Activated CD4-positive, alpha-beta T cell treated with anti-CD3 and anti-CD28 coated beads, Interleukin-2, amount 10 ng/mL, durations not matched to agents 7 days and 5 days (primary cell): Measurements from ENCODE around the gene PRDM12. TPM values are rescaled to one million over a fixed set of nuclear protein-coding genes. Genes with fewer than 3 reads are reported as not detected.
A peak's percentile ranks its signal among the peaks of the same experiment; 100 is the strongest.
"Not testable (repeated sequence)": the region's sequence is repeated elsewhere in the genome, so short reads cannot be mapped to it uniquely, and the experiment has no call there.

Experiments
- CTCF ChIA-PET: fragments of 350-600 bp; sonication (Branson Sonifier 250); formaldehyde crosslinking; loops from one replicate; lab custom pipeline; 2021; ENCODE audit warnings: antibody characterized with exemption; lab: Charles Lee
- POLR2A ChIA-PET: fragments of 350-600 bp; sonication (Branson Sonifier 250); formaldehyde crosslinking; loops from one replicate; lab custom pipeline; 2021; ENCODE audit warnings: antibody characterized with exemption; lab: Charles Lee
- DNase-seq: peaks from one replicate; pipeline ENCODE4 v3.0.0-alpha.2; 2020
- H3K27ac Mint-ChIP-seq: one replicate; pipeline ENCODE4 v1.8.0; 2021; ENCODE audit warnings: mild to moderate bottlenecking, moderate library complexity, mixed read lengths
- H3K27me3 Mint-ChIP-seq: one replicate; pipeline ENCODE4 v1.8.0; 2021; ENCODE audit warnings: mixed read lengths
- H3K36me3 Mint-ChIP-seq: one replicate; pipeline ENCODE4 v1.8.0; 2021; ENCODE audit warnings: low read depth, mixed read lengths
- H3K4me1 Mint-ChIP-seq: one replicate; pipeline ENCODE4 v1.8.0; 2021; ENCODE audit warnings: mixed read lengths
- H3K4me3 Mint-ChIP-seq: one replicate; pipeline ENCODE4 v1.8.0; 2021; ENCODE audit warnings: mild to moderate bottlenecking, moderate library complexity, mixed read lengths
- H3K9me3 Mint-ChIP-seq: one replicate; pipeline ENCODE4 v1.8.0; 2021; ENCODE audit warnings: mixed read lengths
- total RNA-seq, 2 experiments: library from RNA; stranded (reverse); gene quantifications; one replicate each; pipeline ENCODE4 v1.2.3, GENCODE V29; 2021

The PRDM12 gene
- total RNA-seq, 2 experiments from 2014 or later, result not detected

GRCh38 chr9:130675396-130675795 lies 11.0 kb downstream of the PRDM12 start:
- H3K27me3 Mint-ChIP-seq, result peaks cover 21% of the 10 kb centered on the region
- ChIA-PET CTCF (interaction anchor here (0.9 kb wide), 1 partner anchor 215 kb away, joined by 3 read pairs; no protein-coding TSS in a partner anchor), POLR2A (no interaction called here)
- no peaks in the 10 kb centered on the region for H3K9me3 Mint-ChIP-seq
- H3K4me1 Mint-ChIP-seq, result no peaks in the 10 kb centered on the region
- H3K36me3 Mint-ChIP-seq, result no peaks in the 10 kb centered on the region
- no peak for DNase-seq
- no peak overlapping the region for H3K27ac Mint-ChIP-seq
- no peak overlapping the region for H3K4me3 Mint-ChIP-seq

GRCh38 chr9:130677252-130677651 lies 12.9 kb downstream of the PRDM12 start:
- no peak for DNase-seq
- Mint-ChIP-seq H3K36me3 (no peaks in the 10 kb centered on the region), H3K9me3 (no peaks in the 10 kb centered on the region), H3K27ac (no peak overlapping the region), H3K27me3 (peaks cover 19% of the 10 kb centered on the region), H3K4me3 (no peak overlapping the region), H3K4me1 (peaks cover 3% of the 10 kb centered on the region)
- POLR2A ChIA-PET, result no interaction called here
- CTCF ChIA-PET, result interaction anchor here (0.6 kb wide), 1 partner anchor 134 kb away, joined by 3 read pairs; no protein-coding TSS in a partner anchor

GRCh38 chr9:130680836-130681768 lies 16.7 kb downstream of the PRDM12 start:
- Mint-ChIP-seq H3K4me1 (peaks cover 6% of the 10 kb centered on the region), H3K36me3 (no peaks in the 10 kb centered on the region), H3K4me3 (no peak overlapping the region), H3K9me3 (peaks cover 3% of the 10 kb centered on the region), H3K27me3 (peaks cover 27% of the 10 kb centered on the region), H3K27ac (no peak overlapping the region)
- CTCF ChIA-PET, result interaction anchor here (0.9 to 1.1 kb wide), 2 partner anchors 228 to 818 kb away, joined by 3 read pairs; no protein-coding TSS in a partner anchor
- POLR2A ChIA-PET, result no interaction called here
- DNase-seq, result peak; percentile 34

- Mint-ChIP-seq H3K27me3 (peaks cover 27% of the 10 kb centered on the region), H3K36me3 (no peaks in the 10 kb centered on the region), H3K9me3 (peaks cover 3% of the 10 kb centered on the region), H3K4me3 (peak overlapping the region; percentile 85), H3K27ac (no peak overlapping the region), H3K4me1 (peaks cover 6% of the 10 kb centered on the region)
- no peak for DNase-seq
- ChIA-PET CTCF (interaction anchor here (0.5 to 1.8 kb wide), 9 partner anchors 11 to 819 kb away, joined by 3 to 7 read pairs (median 3); partner anchors contain the start of gene EXOSC2), POLR2A (no interaction called here)
These were observed 17.5 kb downstream of the PRDM12 start for GRCh38 chr9:130681769-130682420.

- Mint-ChIP-seq H3K9me3 (peaks cover 3% of the 10 kb centered on the region), H3K4me3 (peak overlapping the region; percentile 85), H3K27me3 (peaks cover 29% of the 10 kb centered on the region), H3K36me3 (no peaks in the 10 kb centered on the region), H3K27ac (peak overlapping the region; percentile 71), H3K4me1 (peaks cover 9% of the 10 kb centered on the region)
- DNase-seq, result peak; percentile 62
- CTCF ChIA-PET, result interaction anchor here (0.6 to 1.8 kb wide), 14 partner anchors 9 to 492 kb away, joined by 3 to 10 read pairs (median 3); partner anchors contain the start of gene EXOSC2
- POLR2A ChIA-PET, result no interaction called here
These were observed 18.2 kb downstream of the PRDM12 start for GRCh38 chr9:130682421-130683121.

GRCh38 chr9:130685104-130685503 lies 20.7 kb downstream of the PRDM12 start:
- ChIA-PET CTCF (interaction anchor here (0.6 to 1.0 kb wide), 2 partner anchors 16 to 1378 kb away, joined by 3 to 4 read pairs; no protein-coding TSS in a partner anchor), POLR2A (no interaction called here)
- H3K9me3 Mint-ChIP-seq, result peaks cover 3% of the 10 kb centered on the region
- peaks cover 18% of the 10 kb centered on the region for H3K27me3 Mint-ChIP-seq
- peaks cover 25% of the 10 kb centered on the region for H3K4me1 Mint-ChIP-seq
- no peak for DNase-seq
- H3K27ac Mint-ChIP-seq, result no peak overlapping the region
- no peak overlapping the region for H3K4me3 Mint-ChIP-seq
- no peaks in the 10 kb centered on the region for H3K36me3 Mint-ChIP-seq

GRCh38 chr9:130685945-130686344 lies 21.6 kb downstream of the PRDM12 start:
- DNase-seq, POLR2A ChIA-PET, H3K27ac Mint-ChIP-seq, H3K36me3 Mint-ChIP-seq, H3K9me3 Mint-ChIP-seq, H3K4me3 Mint-ChIP-seq: not testable (repeated sequence)
- CTCF ChIA-PET, result interaction anchor here (1.0 kb wide), 1 partner anchor 15 kb away, joined by 4 read pairs; no protein-coding TSS in a partner anchor
- Mint-ChIP-seq H3K27me3 (peaks cover 12% of the 10 kb centered on the region), H3K4me1 (peaks cover 31% of the 10 kb centered on the region)

- CTCF ChIA-PET, result interaction anchor here (1.4 kb wide), 1 partner anchor 13 kb away, joined by 4 read pairs; no protein-coding TSS in a partner anchor
These were observed 23.2 kb downstream of the PRDM12 start for GRCh38 chr9:130687615-130688014.

GRCh38 chr9:130688072-130688471 lies 23.7 kb downstream of the PRDM12 start:
- ChIA-PET POLR2A (no interaction called here), CTCF (interaction anchor here (1.4 kb wide), 1 partner anchor 13 kb away, joined by 4 read pairs; no protein-coding TSS in a partner anchor)
- DNase-seq, result no peak
- Mint-ChIP-seq H3K36me3 (no peaks in the 10 kb centered on the region), H3K9me3 (peaks cover 3% of the 10 kb centered on the region), H3K27ac (no peak overlapping the region), H3K4me1 (peaks cover 30% of the 10 kb centered on the region), H3K27me3 (peaks cover 6% of the 10 kb centered on the region), H3K4me3 (no peak overlapping the region)

More at GRCh38 chr9:130687615-130688014, 23.2 kb downstream of the PRDM12 start:
- POLR2A ChIA-PET, result no interaction called here
- no peak for DNase-seq
- Mint-ChIP-seq H3K4me1 (peaks cover 26% of the 10 kb centered on the region), H3K27me3 (peaks cover 8% of the 10 kb centered on the region), H3K36me3 (no peaks in the 10 kb centered on the region), H3K4me3 (no peak overlapping the region), H3K9me3 (peaks cover 3% of the 10 kb centered on the region), H3K27ac (no peak overlapping the region)

GRCh38 chr9:130689572-130689936 lies 25.2 kb downstream of the PRDM12 start:
- no peak for DNase-seq
- peaks cover 36% of the 10 kb centered on the region for H3K4me1 Mint-ChIP-seq
- ChIA-PET CTCF (no interaction called here), POLR2A (no interaction called here)
- no peak overlapping the region for H3K4me3 Mint-ChIP-seq
- H3K9me3 Mint-ChIP-seq, result peaks cover 5% of the 10 kb centered on the region
- peaks cover 6% of the 10 kb centered on the region for H3K36me3 Mint-ChIP-seq
- peaks cover 6% of the 10 kb centered on the region for H3K27me3 Mint-ChIP-seq
- H3K27ac Mint-ChIP-seq, result no peak overlapping the region

- CTCF ChIA-PET, result interaction anchor here (0.9 to 1.3 kb wide), 2 partner anchors 11 to 106 kb away, joined by 4 read pairs; no protein-coding TSS in a partner anchor
- Mint-ChIP-seq H3K9me3 (peaks cover 2% of the 10 kb centered on the region), H3K4me3 (no peak overlapping the region), H3K36me3 (peaks cover 9% of the 10 kb centered on the region), H3K27ac (no peak overlapping the region), H3K27me3 (peaks cover 3% of the 10 kb centered on the region), H3K4me1 (peaks cover 41% of the 10 kb centered on the region)
- no peak for DNase-seq
- POLR2A ChIA-PET, result no interaction called here
These were observed 25.7 kb downstream of the PRDM12 start for GRCh38 chr9:130689937-130690700.
